GM12864 (cell line): Measurements from ENCODE around the gene GRIN2A.

ENCODE experiments used
- DNase-seq: peaks from one replicate; pipeline ENCODE4 v3.0.0-alpha.2; 2011; ENCODE audit warnings: low read depth
- H3K4me3 ChIP-seq: 2 replicates; pipeline ENCODE4 v1.5.1; 2011; ENCODE audit warnings: mild to moderate bottlenecking, low read depth, low read length, control low read depth
- CTCF ChIP-seq: IDR thresholded peaks from 2 replicates; pipeline ENCODE4 v1.5.1; 2011; ENCODE audit warnings: low read depth, mild to moderate bottlenecking, moderate library complexity, low read length, control low read depth, inconsistent platforms; ENCODE audit errors: missing control alignments

Gene GRIN2A

GRCh38 chr16:9971907-9972306 is 210.3 kb downstream of the GRIN2A start:
- DNase-seq = no peak
- no peak overlapping the region for H3K4me3 ChIP-seq
- no peak for TF ChIP-seq CTCF

- H3K4me3 ChIP-seq = no peak overlapping the region
- TF ChIP-seq CTCF = no peak
- no peak for DNase-seq
These were observed 211.4 kb downstream of the GRIN2A start for GRCh38 chr16:9970796-9971195.

GRCh38 chr16:9970244-9970643 is 212.0 kb downstream of the GRIN2A start:
- DNase-seq = no peak
- no peak for TF ChIP-seq CTCF
- H3K4me3 ChIP-seq = no peak overlapping the region

GRCh38 chr16:9969580-9969979 is 212.6 kb downstream of the GRIN2A start:
- DNase-seq = no peak
- peak; percentile 16 for TF ChIP-seq CTCF
- no peak overlapping the region for H3K4me3 ChIP-seq

GRCh38 chr16:9966569-9967157 is 215.6 kb downstream of the GRIN2A start:
- H3K4me3 ChIP-seq = no peak overlapping the region
- TF ChIP-seq CTCF = no peak
- DNase-seq = peak; percentile 21

GRCh38 chr16:9965079-9965478 is 217.1 kb downstream of the GRIN2A start:
- DNase-seq = no peak
- no peak overlapping the region for H3K4me3 ChIP-seq
- TF ChIP-seq CTCF = no peak

- DNase-seq = no peak
- no peak for TF ChIP-seq CTCF
- no peak overlapping the region for H3K4me3 ChIP-seq
These were observed 217.8 kb downstream of the GRIN2A start for GRCh38 chr16:9964426-9964825.
